Measurements from ENCODE around the gene CEP250.
A peak's percentile ranks its signal among the peaks of the same experiment; 100 is the strongest.
"Not testable (repeated sequence)": the region's sequence is repeated elsewhere in the genome, so short reads cannot be mapped to it uniquely, and the experiment has no call there.

The CEP250 gene

GRCh38 chr20:35454881-35455609, at the start of gene CEP250:
Gene CEP250 (plus strand): TSS chr20:35455598. CDS start chr20:35462368, 6,770 bp downstream.
- peak; percentile 91 to 93 for DNase-seq

- no peak for DNase-seq
Measured at GRCh38 chr20:35405775-35406174, 49.6 kb upstream of the CEP250 start.

GRCh38 chr20:35408270-35408669, 47.1 kb upstream of the CEP250 start:
- DNase-seq: no peak

- no peak for DNase-seq
Measured at GRCh38 chr20:35409542-35409941, 45.9 kb upstream of the CEP250 start.

GRCh38 chr20:35410613-35411012, 44.8 kb upstream of the CEP250 start:
- no peak for DNase-seq

GRCh38 chr20:35421322-35421721, 34.1 kb upstream of the CEP250 start:
- no peak for DNase-seq

- no peak for DNase-seq
Measured at GRCh38 chr20:35431621-35432429, 23.6 kb upstream of the CEP250 start.

GRCh38 chr20:35432430-35432735, 23.0 kb upstream of the CEP250 start:
- DNase-seq: no peak

GRCh38 chr20:35433337-35433736, 22.1 kb upstream of the CEP250 start:
- no peak for DNase-seq

GRCh38 chr20:35434085-35435005, 21.1 kb upstream of the CEP250 start:
- DNase-seq: no peak

GRCh38 chr20:35436177-35436573, 19.2 kb upstream of the CEP250 start:
- no peak for DNase-seq

- DNase-seq: no peak
Measured at GRCh38 chr20:35437599-35437998, 17.8 kb upstream of the CEP250 start.

- no peak for DNase-seq
Measured at GRCh38 chr20:35443003-35443402, 12.4 kb upstream of the CEP250 start.

GRCh38 chr20:35444226-35444625, 11.2 kb upstream of the CEP250 start:
- no peak for DNase-seq

- no peak for DNase-seq
Measured at GRCh38 chr20:35446356-35447078, 8.9 kb upstream of the CEP250 start.

GRCh38 chr20:35447082-35447789, 8.2 kb upstream of the CEP250 start:
- DNase-seq: peak; percentile 81 to 89

GRCh38 chr20:35448788-35449373, 6.5 kb upstream of the CEP250 start:
- no peak for DNase-seq

GRCh38 chr20:35449855-35450254, 5.5 kb upstream of the CEP250 start:
- DNase-seq: not testable (repeated sequence)

GRCh38 chr20:35451295-35451694, 4.1 kb upstream of the CEP250 start:
- DNase-seq: no peak

- DNase-seq: no peak
Measured at GRCh38 chr20:35453647-35454046, 1.8 kb upstream of the CEP250 start.

- DNase-seq: not testable (repeated sequence)
Measured at GRCh38 chr20:35456700-35457099, 1.3 kb downstream of the CEP250 start.
